K562 (cell line): ENCODE data around the gene TP73. TPM values are rescaled to one million over a fixed set of nuclear protein-coding genes. Genes with fewer than 3 reads are reported as not detected.
A peak's percentile ranks its signal among the peaks of the same experiment; 100 is the strongest.

ENCODE experiments used
- ATF6 ChIP-seq: sonication (generic); formaldehyde crosslinking; IDR thresholded peaks from 2 replicates; pipeline ENCODE4 v1.4.0; 2020; ENCODE audit warnings: mild to moderate bottlenecking, missing genetic modification reagents
- BRF1 ChIP-seq: IDR thresholded peaks from 3 replicates; pipeline ENCODE4 v1.6.1; 2011; ENCODE audit warnings: borderline replicate concordance, mild to moderate bottlenecking; ENCODE audit not compliant: insufficient read length; ENCODE audit errors: extremely low read depth
- CREB3 ChIP-seq: fragments of 450-650 bp; conservative IDR thresholded peaks from 2 replicates; pipeline ENCODE4 v1.6.1; 2016; ENCODE audit warnings: missing genetic modification characterization, low read depth, mild to moderate bottlenecking, missing compliant biosample characterization, moderate library complexity
- DPF2 ChIP-seq: fragments of 450-650 bp; IDR thresholded peaks from 2 replicates; pipeline ENCODE4 v1.6.1; 2016
- ELF2 ChIP-seq: fragments of 250-450 bp; sonication (Bioruptor Pico); IDR thresholded peaks from 2 replicates; pipeline ENCODE4 v1.5.0; 2021; ENCODE audit warnings: mild to moderate bottlenecking
- GABPA ChIP-seq: fragments of 200-800 bp; sonication (Bioruptor generic); conservative IDR thresholded peaks from 2 replicates; pipeline ENCODE4 v1.6.1; 2016; ENCODE audit warnings: low read depth, missing genetic modification characterization, missing compliant biosample characterization
- GABPB2 ChIP-seq: fragments of 250-450 bp; sonication (Bioruptor Pico); conservative IDR thresholded peaks from 2 replicates; pipeline ENCODE4 v1.5.1; 2021; ENCODE audit warnings: mild to moderate bottlenecking
- JUNB ChIP-seq: fragments of 450-650 bp; formaldehyde crosslinking; conservative IDR thresholded peaks from 2 replicates; pipeline ENCODE4 v1.4.0; 2020; ENCODE audit warnings: mild to moderate bottlenecking
- KAT7 ChIP-seq: sonication (generic); formaldehyde crosslinking; IDR thresholded peaks from 2 replicates; pipeline ENCODE4 v1.8.0; 2022; ENCODE audit warnings: missing genetic modification reagents, mild to moderate bottlenecking, borderline replicate concordance
- L3MBTL2 ChIP-seq: fragments of 450-650 bp; IDR thresholded peaks from 2 replicates; pipeline ENCODE4 v1.6.1; 2016; ENCODE audit warnings: mild to moderate bottlenecking, moderate library complexity
- NBN ChIP-seq: fragments of 450-650 bp; IDR thresholded peaks from 2 replicates; pipeline ENCODE4 v1.6.1; 2016; ENCODE audit warnings: low read depth, mild to moderate bottlenecking
- NEUROD1 ChIP-seq: fragments of 150-350 bp; IDR thresholded peaks from 2 replicates; pipeline ENCODE4 v1.6.1; 2014; ENCODE audit warnings: borderline replicate concordance, low read length, low read depth; ENCODE audit not compliant: partially characterized antibody
- NFE2 ChIP-seq: IDR thresholded peaks from 2 replicates; pipeline ENCODE4 v1.6.1; 2014; ENCODE audit warnings: antibody characterized with exemption, low read depth
- NR3C1 ChIP-seq: sonication (generic); formaldehyde crosslinking; IDR thresholded peaks from 2 replicates; pipeline ENCODE4 v1.8.1; 2022; ENCODE audit warnings: missing genetic modification reagents
- PKNOX1 ChIP-seq: fragments of 450-650 bp; IDR thresholded peaks from 2 replicates; pipeline ENCODE4 v1.6.1; 2016
- SMAD1 ChIP-seq: fragments of 150-350 bp; IDR thresholded peaks from 2 replicates; pipeline ENCODE4 v1.6.1; 2014; ENCODE audit warnings: low read length, low read depth; ENCODE audit not compliant: partially characterized antibody
- TAF1 ChIP-seq: IDR thresholded peaks from 2 replicates; pipeline ENCODE4 v1.6.1; 2011; ENCODE audit warnings: mild to moderate bottlenecking, low read length, moderate library complexity; ENCODE audit not compliant: insufficient read depth, control insufficient read depth, severe bottlenecking; ENCODE audit errors: extremely low read depth
- TCF7 ChIP-seq: sonication (generic); IDR thresholded peaks from 2 replicates; pipeline ENCODE4 v1.6.1; 2016; ENCODE audit warnings: antibody characterized with exemption, borderline replicate concordance
- ZEB2 ChIP-seq: fragments of 450-650 bp; IDR thresholded peaks from 2 replicates; pipeline ENCODE4 v1.6.1; 2016
- ZFP1 ChIP-seq: fragments of 450-650 bp; formaldehyde crosslinking; IDR thresholded peaks from 2 replicates; pipeline ENCODE4 v1.4.0; 2020; ENCODE audit warnings: mild to moderate bottlenecking, mixed read lengths
- ZNF12 ChIP-seq: sonication (generic); formaldehyde crosslinking; IDR thresholded peaks from 2 replicates; pipeline ENCODE4 v1.4.0; 2020; ENCODE audit warnings: mild to moderate bottlenecking, missing genetic modification reagents
- ZNF146 ChIP-seq: IDR thresholded peaks from one replicate; pipeline ENCODE4 v1.6.1; 2018; ENCODE audit warnings: missing compliant biosample characterization; ENCODE audit not compliant: unreplicated experiment
- ZNF282 ChIP-seq: sonication (generic); formaldehyde crosslinking; IDR thresholded peaks from 2 replicates; pipeline ENCODE4 v1.8.1; 2023; ENCODE audit warnings: missing genetic modification reagents
- ZNF507 ChIP-seq: conservative IDR thresholded peaks from 2 replicates; pipeline ENCODE4 v1.6.1; 2017; ENCODE audit warnings: missing genetic modification characterization, missing compliant biosample characterization
- polyA plus RNA-seq, 8 experiments: library from polyadenylated mRNA; depleted of rRNA in 4 of 8; stranded (reverse) in 5 of 8; unstranded in 3 of 8; fragments of >200 nt; fragmentation: Nextera tagmentation in 2 of 8; fragmentation: Illumina TruSeq in 1 of 8; extraction: Ambion mirVana in 2 of 8; extraction: Trizol in 1 of 8; gene quantifications; 2 replicates each; pipeline versions ENCODE4 v1.2.1 to v1.2.3, GENCODE V29; 2011 to 2014; ENCODE audit warnings: inconsistent platforms in 1 of 8, missing spikeins in 1 of 8
- total RNA-seq, 7 experiments: library from RNA; depleted of rRNA in 6 of 7; stranded (reverse); fragments of >200 nt in 6 of 7; fragmentation: Illumina TruSeq in 2 of 7; extraction: Trizol in 2 of 7; gene quantifications; 2 replicates each; pipeline versions ENCODE4 v1.2.1 to v1.2.3, GENCODE V29; 2011 to 2021; ENCODE audit warnings: low replicate concordance in 1 of 7

TP73 gene
- total and polyA plus RNA-seq, 9 of the 15 experiments (the other 6 are each of a cell fraction or from before 2014, with no cell fraction given) = 0.07 to 1.6 (median 0.40) TPM; not detected in 2

GRCh38 chr1:3624200-3625136 is 27.8 kb upstream of the TP73 start, which contains the start of gene TPRG1L (continued):
- TF ChIP-seq GABPA = peak; percentile 98
- TF ChIP-seq ZFP1 (CRISPR knock-in tag) = no peak
- TF ChIP-seq L3MBTL2 = peak; percentile 34; the same call in 1 of the 2 replicates
- no peak for TF ChIP-seq ZNF282 (CRISPR knock-in tag)
- no peak for TF ChIP-seq TCF7
- TF ChIP-seq ATF6 (CRISPR knock-in tag) = no peak
- TF ChIP-seq GABPB2 = no peak
- no peak for TF ChIP-seq CREB3 (tag)
- peak; percentile 98 for TF ChIP-seq PKNOX1
- peak; percentile 89 for TF ChIP-seq NEUROD1
- no peak for TF ChIP-seq SMAD1
- TF ChIP-seq DPF2 = no peak
- TF ChIP-seq TAF1 = no peak
- TF ChIP-seq KAT7 (CRISPR knock-in tag) = no peak
- no peak for TF ChIP-seq NFE2
- no peak for TF ChIP-seq ZEB2
- TF ChIP-seq ZNF507 = no peak
- TF ChIP-seq NBN = no peak
- TF ChIP-seq BRF1 = no peak
- no peak for TF ChIP-seq ZNF146 (CRISPR knock-in tag)
- TF ChIP-seq NR3C1 (CRISPR knock-in tag) = no peak
- no peak for TF ChIP-seq JUNB (CRISPR knock-in tag)
- TF ChIP-seq ELF2 (CRISPR knock-in tag) = no peak
- no peak for TF ChIP-seq ZNF12 (CRISPR knock-in tag)
